ENCODE measurements around the gene FSD1. TPM values are rescaled to one million over a fixed set of nuclear protein-coding genes. Genes with fewer than 3 reads are reported as not detected.
A peak's percentile ranks its signal among the peaks of the same experiment; 100 is the strongest.

The FSD1 gene
- total and polyA plus RNA-seq, 4 donors: 0.31 to 1.1 (median 0.48) TPM

GRCh38 chr19:4278010-4278409 lies 26.4 kb upstream of the FSD1 start:
- H3K36me3 ChIP-seq (ENCODE audit: control insufficient read depth in 4 of 4, insufficient read depth in 4 of 4, low read length in 4 of 4): no peaks in the 10 kb centered on the region
- 17 to 23% methylated on average over 4 of the region's 4 CpGs for WGBS, 2 donors
- no peak for TF ChIP-seq CTCF (IDR thresholded peaks at IDR 0.05; ENCODE audit: control extremely low read depth, extremely low read depth)
- H3K9me3 ChIP-seq (ENCODE audit: control insufficient read depth in 4 of 4, insufficient read depth in 3 of 4, low read length in 3 of 4): peaks cover 0 to 1% (median 0%) of the 10 kb centered on the region in 4 donors
- peaks cover 0 to 7% (median 3%) of the 10 kb centered on the region in 5 donors for H3K4me1 ChIP-seq (ENCODE audit: control insufficient read depth in 5 of 5, insufficient read depth in 5 of 5, low read length in 5 of 5)
- no peak for DNase-seq
- ATAC-seq (ENCODE audit: insufficient read depth, low FRiP score): no peak
- H3K27ac ChIP-seq (ENCODE audit: low read depth in 1 of 2, low read length in 1 of 2): no peak overlapping the region
- no peak overlapping the region for H3K9ac ChIP-seq (ENCODE audit: insufficient read depth in 1 of 2, low read length in 2 of 2)
- H3K4me3 ChIP-seq: no peak overlapping the region
- peaks cover 15 to 24% (median 20%) of the 10 kb centered on the region in 3 donors for H3K27me3 ChIP-seq (ENCODE audit: control insufficient read depth in 3 of 3, insufficient read depth in 3 of 3, low read length in 2 of 3)

GRCh38 chr19:4278419-4279266 lies 25.8 kb upstream of the FSD1 start, which contains the start of gene SHD:
TSS of gene SHD (plus strand) at chr19:4279266. CDS start at chr19:4280064, 798 bp downstream.
- ATAC-seq (ENCODE audit: insufficient read depth, low FRiP score): no peak
- H3K4me1 ChIP-seq (ENCODE audit: control insufficient read depth in 5 of 5, insufficient read depth in 5 of 5, low read length in 5 of 5): peaks cover 0 to 7% (median 3%) of the 10 kb centered on the region in 5 donors
- H3K9ac ChIP-seq (ENCODE audit: insufficient read depth in 1 of 2, low read length in 2 of 2): no peak within 1 kb of the TSS
- DNase-seq: peak; percentile 21 to 46 (median 41)
- TF ChIP-seq CTCF (IDR thresholded peaks at IDR 0.05; ENCODE audit: control extremely low read depth, extremely low read depth): no peak
- peaks cover 0 to 1% (median 0%) of the 10 kb centered on the region in 4 donors for H3K9me3 ChIP-seq (ENCODE audit: control insufficient read depth in 4 of 4, insufficient read depth in 3 of 4, low read length in 3 of 4)
- WGBS, 2 donors: 0 to 4% methylated on average over 30 to 44 of the region's 44 CpGs
- no peak within 1 kb of the TSS for H3K4me3 ChIP-seq
- H3K27me3 ChIP-seq (ENCODE audit: control insufficient read depth in 3 of 3, insufficient read depth in 3 of 3, low read length in 2 of 3): peaks cover 15 to 24% (median 22%) of the 10 kb centered on the region in 3 donors
- no peak within 1 kb of the TSS for H3K27ac ChIP-seq (ENCODE audit: low read depth in 1 of 2, low read length in 1 of 2)
- no peaks in the 10 kb centered on the region for H3K36me3 ChIP-seq (ENCODE audit: control insufficient read depth in 4 of 4, insufficient read depth in 4 of 4, low read length in 4 of 4)

- Histone ChIP-seq H3K27ac (ENCODE audit: low read depth in 1 of 2, low read length in 1 of 2) (no peak overlapping the region), H3K9me3 (ENCODE audit: control insufficient read depth in 4 of 4, insufficient read depth in 3 of 4, low read length in 3 of 4) (peaks cover 0 to 1% (median 0%) of the 10 kb centered on the region in 4 donors), H3K27me3 (ENCODE audit: control insufficient read depth in 3 of 3, insufficient read depth in 3 of 3, low read length in 2 of 3) (peaks cover 15 to 24% (median 22%) of the 10 kb centered on the region in 3 donors), H3K4me3 (no peak overlapping the region), H3K4me1 (ENCODE audit: control insufficient read depth in 5 of 5, insufficient read depth in 5 of 5, low read length in 5 of 5) (peaks cover 0 to 7% (median 3%) of the 10 kb centered on the region in 5 donors), H3K36me3 (ENCODE audit: control insufficient read depth in 4 of 4, insufficient read depth in 4 of 4, low read length in 4 of 4) (no peaks in the 10 kb centered on the region), H3K9ac (ENCODE audit: insufficient read depth in 1 of 2, low read length in 2 of 2) (no peak overlapping the region)
- WGBS, 2 donors: 0 to 2% methylated on average over 16 to 30 of the region's 30 CpGs
- no peak for DNase-seq
- no peak for ATAC-seq (ENCODE audit: insufficient read depth, low FRiP score)
- TF ChIP-seq CTCF (IDR thresholded peaks at IDR 0.05; ENCODE audit: control extremely low read depth, extremely low read depth): no peak
These were observed 25.2 kb upstream of the FSD1 start for GRCh38 chr19:4279267-4279529.
